Measurements from ENCODE around the gene ELOVL1.

The ELOVL1 gene

DNA sequence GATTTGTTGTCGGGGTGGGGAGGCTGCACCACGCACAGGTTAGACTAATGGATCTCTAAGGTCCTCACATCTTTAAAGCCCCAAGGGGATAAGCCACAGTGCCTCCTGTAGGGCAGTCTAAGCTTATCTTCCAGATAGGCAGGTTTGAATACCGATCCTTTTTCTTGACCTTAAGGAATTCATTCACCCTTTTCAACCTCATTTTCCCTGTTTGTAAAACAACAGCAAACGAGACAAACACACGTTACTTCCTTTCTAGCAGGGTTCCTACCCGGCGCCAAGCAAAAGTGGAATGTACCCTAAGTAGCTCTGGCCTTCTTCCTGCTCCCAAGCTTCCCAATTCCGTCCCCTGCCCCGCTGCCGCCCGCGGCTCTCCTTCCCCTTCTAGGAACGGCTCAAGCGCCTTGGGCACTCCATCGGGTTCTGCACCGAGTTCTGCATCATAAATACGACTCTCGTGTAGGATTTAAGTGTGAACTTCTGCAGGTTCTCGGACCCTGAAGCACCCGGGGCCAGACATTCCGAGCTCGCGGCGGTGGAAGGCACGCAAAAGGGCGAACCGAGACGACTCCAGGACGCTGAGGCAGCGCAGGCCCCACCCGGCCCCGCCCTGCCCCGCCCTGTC lies 9.6 kb downstream of the ELOVL1 start:
- no peak for DNase-seq (ENCODE audit: extremely low read depth in 1 of 2, low read depth in 1 of 2)

DNA sequence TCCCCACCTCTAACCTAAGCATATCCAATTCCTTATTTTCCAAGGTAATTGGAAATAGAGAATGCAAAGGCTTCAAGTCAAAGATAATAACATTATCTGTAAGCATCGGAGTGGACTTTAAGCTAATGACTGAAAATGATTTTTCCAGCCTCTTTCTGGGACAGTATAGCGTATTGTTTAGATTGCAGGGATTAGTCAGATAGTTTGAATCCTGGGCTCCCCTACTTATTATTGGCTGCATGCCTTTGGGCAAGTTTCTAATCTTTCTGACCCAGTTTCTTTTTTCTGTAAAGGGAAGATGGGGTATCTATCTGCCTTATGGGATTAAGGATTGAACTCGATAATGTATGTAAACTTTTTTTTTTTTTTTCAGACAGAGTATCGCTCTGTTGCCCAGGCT lies 10.6 kb downstream of the ELOVL1 start:
- no peak for DNase-seq (ENCODE audit: extremely low read depth in 1 of 2, low read depth in 1 of 2)

DNA sequence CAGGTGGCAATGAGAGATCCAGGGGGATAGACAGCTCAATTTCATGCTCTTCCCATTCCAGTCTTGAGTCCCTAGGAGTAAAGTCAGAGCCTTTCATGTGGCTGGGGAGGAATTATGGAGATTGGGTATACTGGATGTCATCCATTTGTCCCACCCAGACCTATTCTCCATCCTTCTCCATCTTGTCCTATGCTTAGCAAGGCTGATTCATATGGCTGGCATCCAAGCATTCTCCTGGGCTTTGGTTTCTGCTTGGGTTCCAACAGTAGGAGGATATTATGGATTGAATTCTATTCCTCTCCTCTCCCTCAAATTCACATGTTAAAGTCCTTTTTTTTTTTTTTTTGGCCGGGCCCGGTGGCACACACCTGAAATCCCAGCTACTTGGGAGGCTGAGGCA lies 12.9 kb downstream of the ELOVL1 start:
- DNase-seq (ENCODE audit: extremely low read depth in 1 of 2, low read depth in 1 of 2), result no peak

DNA sequence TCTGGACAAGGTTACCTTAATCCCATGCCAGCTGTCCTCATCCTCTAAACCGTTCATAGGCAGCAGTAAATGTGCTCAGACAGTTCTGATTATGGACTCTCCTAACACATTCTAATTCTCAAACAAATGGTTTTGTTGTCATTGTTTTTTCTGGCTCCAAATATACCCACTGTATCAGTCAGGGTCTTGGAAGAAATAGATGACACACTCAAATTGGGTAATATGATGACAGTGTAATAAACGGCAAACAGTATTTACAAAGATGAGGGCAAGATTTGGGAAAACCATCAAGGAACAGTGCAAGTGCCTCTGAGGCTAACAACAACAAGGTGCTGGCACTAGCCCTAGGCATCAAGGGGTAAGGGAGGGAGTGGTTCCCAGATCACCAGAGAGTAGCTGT lies 13.3 kb downstream of the ELOVL1 start:
- no peak for DNase-seq (ENCODE audit: extremely low read depth in 1 of 2, low read depth in 1 of 2)

DNA sequence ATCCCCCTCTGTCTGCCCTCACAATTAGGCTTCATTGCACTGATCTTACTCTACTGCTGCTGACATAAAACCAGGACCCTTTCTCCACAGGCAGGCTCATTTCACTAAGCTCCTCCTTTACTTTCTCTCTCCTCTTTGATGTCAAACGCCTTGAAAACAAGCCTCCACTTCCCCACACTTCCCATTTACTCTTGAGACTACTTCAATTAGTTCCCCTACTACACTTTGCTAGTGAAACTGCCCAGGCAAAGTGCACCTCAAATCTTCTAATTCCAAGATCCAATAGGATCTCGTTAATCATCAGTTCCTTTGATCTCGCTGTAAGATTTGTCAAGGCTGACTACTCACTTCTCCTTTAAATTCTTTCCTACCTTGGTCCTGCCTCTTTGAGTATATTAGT lies 14.9 kb downstream of the ELOVL1 start:
- no peak for DNase-seq (ENCODE audit: extremely low read depth in 1 of 2, low read depth in 1 of 2)

DNA sequence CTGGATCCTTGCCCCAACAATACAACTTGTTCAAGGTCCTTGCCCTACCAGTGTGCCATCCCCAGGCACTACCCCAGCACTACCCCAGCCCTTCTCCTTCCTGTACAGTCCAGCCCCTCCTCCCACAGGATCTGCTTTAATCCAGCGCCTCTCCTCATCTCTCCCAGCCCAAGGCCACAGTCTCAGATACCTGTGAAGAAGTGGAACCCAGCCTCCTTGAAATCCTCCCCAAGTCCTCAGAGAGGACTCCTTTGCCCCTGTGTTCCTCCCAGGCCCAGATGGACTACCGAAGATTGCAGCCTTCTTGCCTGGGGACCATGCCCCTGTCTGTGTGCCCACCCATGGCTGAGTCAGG lies 15.5 kb downstream of the ELOVL1 start:
- DNase-seq (ENCODE audit: extremely low read depth in 1 of 2, low read depth in 1 of 2), result no peak

DNA sequence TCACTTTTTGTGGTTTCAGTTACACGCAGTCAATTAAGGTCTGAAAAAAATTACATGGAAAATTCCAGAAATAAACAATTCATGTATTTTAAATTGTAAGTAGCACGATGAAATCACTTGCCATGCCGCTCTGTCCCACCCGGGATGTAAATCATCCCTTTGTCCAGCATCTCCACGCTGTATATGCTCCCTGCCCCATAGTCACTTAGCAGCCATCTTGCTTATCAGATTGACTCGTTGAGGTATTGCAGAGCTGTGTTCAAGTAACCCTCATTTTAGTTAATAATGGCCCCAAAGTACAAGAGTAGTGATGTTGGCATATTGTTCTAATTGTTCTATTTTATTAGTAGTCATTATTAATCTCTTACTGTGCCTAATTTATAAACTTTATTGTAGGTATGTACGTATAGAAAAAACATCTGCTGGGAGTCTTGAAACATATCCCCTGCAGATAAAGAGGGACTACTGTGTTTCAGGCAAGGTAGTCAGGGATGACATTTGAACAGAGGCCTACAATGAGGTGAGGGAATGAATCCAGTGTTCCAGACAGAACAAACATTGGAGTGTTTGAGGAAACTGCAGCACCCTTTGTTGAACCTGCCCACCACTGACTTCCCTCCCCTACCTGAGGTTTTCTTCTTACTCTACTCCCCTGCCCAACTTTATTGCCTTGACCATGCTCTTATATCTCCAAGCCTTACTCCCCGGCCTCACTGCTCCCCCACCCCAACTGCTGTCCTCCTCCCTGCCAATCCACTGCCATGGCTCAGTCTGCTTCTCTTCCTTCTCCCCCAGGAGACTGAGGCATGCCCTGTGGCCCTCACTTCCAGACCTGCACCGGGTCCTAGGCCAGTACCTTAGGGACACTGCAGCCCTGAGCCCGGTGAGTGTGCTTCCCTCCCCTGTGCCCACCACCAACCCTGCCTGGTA lies 16.1 kb downstream of the ELOVL1 start:
- DNase-seq (ENCODE audit: extremely low read depth in 1 of 2, low read depth in 1 of 2), result no peak

DNA sequence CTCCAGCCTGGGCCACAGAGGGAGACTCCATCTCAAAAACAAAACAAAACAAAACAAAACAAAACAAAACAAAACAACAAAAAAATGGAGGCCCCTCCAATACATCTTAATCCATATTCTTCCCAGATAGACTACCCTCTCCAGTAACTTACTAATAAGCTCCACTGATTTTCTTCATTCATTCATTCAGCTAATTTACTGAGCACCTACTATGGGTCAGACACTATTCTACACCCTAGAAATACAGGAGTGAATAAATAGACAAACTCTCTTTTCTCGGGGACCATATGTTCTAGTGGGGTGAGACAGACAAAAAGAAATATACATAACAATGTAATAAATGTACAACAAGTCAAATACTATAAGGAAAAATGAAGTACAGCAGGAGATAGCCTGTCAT lies 16.8 kb downstream of the ELOVL1 start:
- no peak for DNase-seq (ENCODE audit: extremely low read depth in 1 of 2, low read depth in 1 of 2)

DNA sequence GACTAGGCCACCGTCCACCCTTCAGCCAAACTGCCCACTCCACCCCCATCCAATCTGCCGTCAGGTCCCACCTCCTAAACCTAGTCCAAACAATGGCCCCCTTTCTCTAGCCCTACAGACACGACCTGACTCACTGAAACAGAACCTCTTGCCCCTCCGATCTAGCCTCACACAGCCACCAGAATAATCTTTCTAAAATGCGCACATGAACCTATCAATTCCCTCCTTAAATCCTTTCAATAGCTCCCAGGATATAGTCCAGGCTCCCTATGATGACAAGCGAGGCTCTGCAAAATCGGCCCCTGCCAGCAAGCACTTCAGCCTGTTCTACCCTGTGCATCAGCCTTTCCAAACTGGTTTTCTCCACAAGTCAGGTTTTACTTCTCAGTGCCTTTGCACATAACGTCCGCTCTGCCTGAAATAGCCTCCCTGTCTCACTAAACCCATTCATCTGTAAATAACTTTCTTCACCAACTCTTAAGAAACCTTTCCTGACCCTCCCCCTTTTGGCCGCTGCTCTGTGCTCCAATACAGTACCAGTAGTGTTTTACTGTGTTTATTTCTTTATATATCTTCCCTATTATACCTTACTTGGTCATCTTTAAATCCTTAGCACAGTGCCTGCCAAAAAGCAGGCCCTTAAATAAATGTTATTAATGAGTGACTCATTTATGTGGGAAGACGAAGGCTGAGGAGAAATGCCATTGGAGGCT lies 18.1 kb downstream of the ELOVL1 start:
- DNase-seq (ENCODE audit: extremely low read depth in 1 of 2, low read depth in 1 of 2), result no peak

DNA sequence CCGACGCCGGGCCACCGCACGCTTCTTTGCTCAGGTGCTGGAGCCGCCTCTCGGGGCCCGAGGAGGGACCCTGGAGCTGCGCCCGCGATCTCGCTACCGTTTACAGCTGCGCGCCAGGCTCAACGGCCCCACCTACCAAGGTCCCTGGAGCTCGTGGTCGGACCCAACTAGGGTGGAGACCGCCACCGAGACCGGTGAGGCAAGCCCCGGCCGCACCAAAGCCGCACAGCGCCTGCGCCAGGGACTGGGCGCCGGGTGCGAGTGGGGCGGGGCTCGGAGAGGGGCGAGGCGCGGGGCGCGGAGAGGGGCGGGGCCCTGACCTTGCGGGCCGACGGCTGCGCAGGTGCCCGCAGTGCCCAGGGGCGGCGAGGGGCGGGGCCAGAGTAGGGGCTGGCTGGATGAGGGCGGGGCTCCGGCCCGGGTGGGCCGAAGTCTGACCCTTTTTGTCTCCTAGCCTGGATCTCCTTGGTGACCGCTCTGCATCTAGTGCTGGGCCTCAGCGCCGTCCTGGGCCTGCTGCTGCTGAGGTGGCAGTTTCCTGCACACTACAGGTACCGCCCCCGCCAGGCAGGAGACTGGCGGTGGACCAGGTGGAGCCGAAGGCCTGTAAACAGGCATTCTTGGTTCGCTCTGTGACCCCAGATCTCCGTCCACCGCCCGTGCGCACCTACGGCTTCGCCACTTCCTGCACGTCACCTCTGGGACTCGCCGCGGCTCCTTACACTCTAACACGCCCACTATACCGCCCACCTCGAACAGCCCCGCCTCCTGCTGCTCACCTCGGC lies 18.8 kb downstream of the ELOVL1 start:
- peak in 1 of 2 donors; percentile 23 for DNase-seq (ENCODE audit: extremely low read depth in 1 of 2, low read depth in 1 of 2)

DNA sequence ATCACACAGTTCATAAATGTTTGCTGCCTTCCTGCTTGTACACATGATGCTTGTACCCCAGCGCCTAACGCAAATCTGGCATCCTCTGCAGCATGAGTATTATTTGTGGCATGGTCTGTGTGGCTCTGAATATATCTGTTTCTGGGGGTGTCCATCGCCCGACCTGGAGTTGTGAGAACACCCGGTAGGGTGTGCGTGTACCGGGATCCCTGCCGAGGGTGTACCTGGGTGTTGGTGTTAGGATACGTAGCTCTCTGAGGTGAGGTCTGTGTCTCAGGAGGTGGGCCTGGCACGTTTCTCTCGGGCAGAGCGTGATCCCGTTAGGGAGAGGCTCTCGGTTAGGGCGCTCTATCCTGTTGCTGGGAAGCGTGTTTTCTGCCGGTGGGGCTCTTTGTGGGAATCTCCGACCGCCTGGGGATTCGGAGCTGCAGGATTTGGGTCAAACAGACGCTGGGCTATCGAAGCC lies 19.4 kb downstream of the ELOVL1 start:
- no peak for DNase-seq (ENCODE audit: extremely low read depth in 1 of 2, low read depth in 1 of 2)

DNA sequence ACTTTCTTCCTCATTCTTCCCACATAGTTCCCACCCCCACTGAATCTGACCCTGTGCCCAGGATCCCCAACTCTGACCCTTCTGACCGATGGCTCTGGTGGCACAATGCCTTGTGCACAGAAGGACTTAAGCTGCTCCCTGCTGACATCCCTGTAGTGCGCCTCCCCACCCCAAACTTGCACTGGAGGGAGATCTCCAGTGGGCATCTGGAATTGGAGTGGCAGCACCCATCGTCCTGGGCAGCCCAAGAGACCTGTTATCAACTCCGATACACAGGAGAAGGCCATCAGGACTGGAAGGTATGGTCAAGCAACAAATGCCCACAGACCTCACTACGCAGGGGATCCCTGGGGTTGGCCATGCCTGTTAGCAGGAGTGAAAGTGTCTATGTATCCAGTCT lies 21.2 kb downstream of the ELOVL1 start:
- no peak for DNase-seq (ENCODE audit: extremely low read depth in 1 of 2, low read depth in 1 of 2)

DNA sequence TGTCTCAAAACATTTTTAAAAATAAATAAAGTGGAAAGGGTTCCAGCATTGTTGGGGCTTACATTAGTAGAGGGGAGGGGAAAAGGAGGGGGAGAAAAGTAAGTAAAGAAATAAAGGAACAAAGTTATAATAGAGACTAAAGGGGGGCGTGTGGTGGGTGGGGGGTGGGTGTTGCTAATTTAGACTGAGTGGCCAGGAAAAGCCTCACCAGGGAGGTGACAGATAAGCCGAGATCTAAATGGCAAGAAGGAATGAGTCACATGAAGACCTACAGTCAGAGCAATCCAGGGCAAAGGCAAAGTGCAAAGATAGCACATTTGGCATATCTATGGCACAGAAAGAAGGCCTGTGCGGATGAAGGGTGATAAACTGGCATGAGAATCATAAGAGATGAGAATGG lies 22.7 kb downstream of the ELOVL1 start:
- DNase-seq (ENCODE audit: extremely low read depth in 1 of 2, low read depth in 1 of 2), result no peak

DNA sequence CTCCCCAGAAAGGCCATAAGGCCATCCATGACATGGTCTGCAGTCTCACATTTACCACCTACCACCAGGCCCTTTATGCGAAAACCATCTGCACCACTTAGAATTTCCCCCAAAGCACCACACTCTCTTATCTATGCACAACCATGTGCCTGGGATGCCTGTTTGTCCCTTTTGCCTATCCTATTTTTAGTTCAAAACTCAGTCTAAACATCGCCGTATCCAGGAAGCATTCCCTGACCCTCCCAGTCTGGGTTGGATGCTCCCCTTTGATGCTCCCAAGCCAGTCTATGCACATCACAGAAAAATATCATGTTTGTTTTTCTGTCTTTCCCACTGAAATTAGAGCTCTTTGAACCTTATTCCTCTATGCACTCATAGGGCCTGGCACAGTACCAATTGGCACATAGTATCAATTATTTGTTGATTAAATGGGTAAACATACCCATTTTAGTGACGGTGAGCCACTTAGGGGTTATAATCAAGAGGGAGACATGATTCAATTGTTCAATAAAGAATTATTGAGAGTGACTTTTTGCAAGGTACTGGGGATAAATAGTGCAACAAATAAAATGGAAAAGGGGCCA lies 23.5 kb downstream of the ELOVL1 start:
- DNase-seq (ENCODE audit: extremely low read depth in 1 of 2, low read depth in 1 of 2), result no peak

DNA sequence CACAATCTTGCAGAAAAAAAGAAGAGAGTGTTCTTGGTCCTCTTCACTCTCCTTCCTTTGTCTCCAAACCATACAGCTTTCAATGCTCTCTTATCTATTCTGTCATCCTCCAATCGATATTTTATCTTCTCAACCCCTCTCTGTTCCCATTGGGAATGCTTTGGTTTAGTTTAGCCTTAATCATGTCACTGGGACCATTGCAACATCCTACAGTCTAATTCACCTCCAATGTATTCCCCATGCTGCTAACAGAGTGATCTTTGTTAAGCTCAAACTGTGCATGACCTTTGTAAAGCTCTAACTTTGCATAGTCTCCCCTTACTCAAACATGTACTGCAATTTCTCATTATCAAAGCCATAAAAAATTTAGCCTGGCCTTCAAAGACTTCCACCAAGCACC lies 27.3 kb downstream of the ELOVL1 start:
- DNase-seq (ENCODE audit: extremely low read depth in 1 of 2, low read depth in 1 of 2), result no peak

DNA sequence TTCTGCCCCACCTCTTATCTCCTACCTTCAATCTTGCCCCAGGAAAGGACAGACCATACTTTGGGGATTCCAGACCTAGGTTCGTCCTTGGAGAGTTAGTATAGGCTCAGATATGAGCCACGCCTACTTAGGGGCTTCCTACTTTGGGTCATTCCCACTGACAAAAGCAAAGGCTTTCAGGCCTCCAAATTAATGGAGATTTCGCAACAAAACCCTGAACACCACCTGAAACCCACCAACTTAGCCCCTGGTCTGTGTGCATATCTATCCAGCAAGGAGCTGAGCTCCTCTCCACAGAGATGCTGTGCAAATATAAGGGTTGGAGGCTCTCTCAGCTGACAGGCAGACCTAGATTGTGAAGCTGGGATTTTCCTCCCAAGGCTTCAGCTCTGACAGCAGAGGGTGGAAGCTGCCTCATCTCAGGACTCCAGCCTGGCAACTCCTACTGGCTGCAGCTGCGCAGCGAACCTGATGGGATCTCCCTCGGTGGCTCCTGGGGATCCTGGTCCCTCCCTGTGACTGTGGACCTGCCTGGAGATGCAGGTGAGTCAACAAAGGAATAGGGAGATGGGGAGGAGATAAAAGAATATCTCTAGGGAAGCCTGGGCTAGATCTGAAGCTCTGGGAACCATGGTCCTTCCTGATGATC lies 28.1 kb downstream of the ELOVL1 start:
- DNase-seq (ENCODE audit: extremely low read depth in 1 of 2, low read depth in 1 of 2), result no peak

DNA sequence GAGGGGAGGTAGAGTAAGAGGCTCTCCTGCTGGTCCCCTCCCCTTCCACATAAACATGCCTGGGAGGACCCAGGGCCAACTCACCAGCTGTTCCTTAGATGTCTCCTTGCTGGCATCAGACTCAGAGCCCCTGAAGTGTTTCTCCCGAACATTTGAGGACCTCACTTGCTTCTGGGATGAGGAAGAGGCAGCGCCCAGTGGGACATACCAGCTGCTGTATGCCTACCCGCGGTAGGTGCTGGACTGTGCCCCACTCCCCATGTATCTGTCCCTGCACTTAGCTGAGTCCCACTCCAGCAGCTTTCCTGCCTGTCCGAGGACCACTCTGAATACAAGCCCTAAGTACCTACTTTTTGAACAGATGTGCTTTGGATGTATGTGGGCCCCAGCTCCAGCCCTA lies 29.8 kb downstream of the ELOVL1 start:
- DNase-seq (ENCODE audit: extremely low read depth in 1 of 2, low read depth in 1 of 2), result no peak

DNA sequence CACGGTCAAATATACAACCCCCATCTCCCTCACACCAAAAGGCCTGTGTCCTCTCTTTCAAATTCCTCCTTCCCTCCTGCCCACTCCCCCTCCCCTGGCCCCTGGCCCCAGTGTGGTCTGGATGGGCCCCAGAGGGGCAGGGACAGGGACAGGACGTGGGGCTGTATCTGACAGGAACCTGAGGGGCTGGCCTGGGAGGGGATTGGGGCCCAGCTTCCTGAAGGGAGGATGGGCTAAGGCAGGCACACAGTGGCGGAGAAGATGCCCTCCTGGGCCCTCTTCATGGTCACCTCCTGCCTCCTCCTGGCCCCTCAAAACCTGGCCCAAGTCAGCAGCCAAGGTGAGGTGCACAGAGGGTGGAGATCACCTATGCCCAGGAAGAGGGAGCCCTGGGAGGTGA lies 30.2 kb downstream of the ELOVL1 start, which contains the start of gene MPL:
Gene MPL (plus strand): TSS at position 231 of the 400 bp plus-strand sequence. CDS start 31 bp downstream, at position 262.
- no peak for DNase-seq (ENCODE audit: extremely low read depth in 1 of 2, low read depth in 1 of 2)

DNA sequence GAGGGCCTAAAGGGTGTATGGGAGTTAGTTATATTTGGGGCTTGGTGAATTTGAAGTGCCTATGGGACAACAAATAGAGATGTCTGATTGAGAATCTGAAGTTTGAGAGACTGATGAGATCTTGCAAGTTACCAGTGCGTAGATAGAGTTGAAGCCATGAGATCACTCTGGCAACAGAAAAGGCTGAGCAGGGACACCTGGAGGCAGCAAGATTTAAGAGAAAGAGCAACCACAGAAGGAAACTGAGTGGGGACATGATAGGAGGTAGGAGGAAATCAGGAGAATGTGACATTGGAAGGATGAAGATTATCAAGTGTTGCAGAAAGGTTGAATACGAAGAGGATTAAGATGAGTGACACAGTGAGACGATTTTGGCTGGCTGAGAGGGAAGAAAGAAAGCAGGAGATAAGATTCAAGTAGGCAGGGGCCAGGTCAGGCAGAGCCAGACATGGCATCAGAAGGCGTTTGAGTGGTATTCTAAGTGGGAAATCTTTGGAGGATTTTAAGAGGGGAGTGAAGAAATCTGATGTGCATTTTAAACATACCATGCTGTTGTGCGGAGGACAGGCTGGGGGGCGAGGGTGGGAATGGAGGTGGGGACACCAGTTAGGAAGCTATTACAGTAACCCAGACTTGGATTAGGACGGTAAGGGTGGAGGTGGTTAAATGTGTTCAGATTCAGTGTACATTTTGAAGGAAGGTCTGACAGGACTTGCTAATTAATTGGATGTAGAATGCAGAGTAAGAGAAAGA lies 33.2 kb downstream of the ELOVL1 start:
- DNase-seq (ENCODE audit: extremely low read depth in 1 of 2, low read depth in 1 of 2), result no peak

All from stimulated activated CD8-positive, alpha-beta memory T cell treated with anti-CD3 and anti-CD28 coated beads, Interleukin-7, amount 100 ng/mL, for 48 hours (primary cell).